SK-N-SH (cell line): ENCODE results near the gene SLC13A3. TPM values are rescaled to one million over a fixed set of nuclear protein-coding genes. Genes with fewer than 3 reads are reported as not detected.
A peak's percentile ranks its signal among the peaks of the same experiment; 100 is the strongest.

ENCODE experiments used
- CTCF ChIA-PET: fragments of 300-600, 350-600 bp; formaldehyde crosslinking; extraction: SDS; loops from one replicate; lab custom pipeline; 2021; lab: Yijun Ruan, JAX
- POLR2A ChIA-PET: fragments of 350-600 bp; sonication (Branson Sonifier 250); formaldehyde crosslinking; extraction: SDS; loops from one replicate; lab custom pipeline; 2020; ENCODE audit warnings: antibody characterized with exemption, inconsistent platforms; lab: Yijun Ruan, JAX
- DNase-seq: peaks from one replicate; pipeline ENCODE4 v3.0.0; 2012
- H2AFZ ChIP-seq: fragments of 200-600 bp; sonication (generic); 2 replicates; pipeline ENCODE4 v1.8.1; 2016; ENCODE audit warnings: antibody characterized with exemption, mild to moderate bottlenecking, low read depth
- H3F3A ChIP-seq: fragments of 200-600 bp; sonication (generic); replicated peaks from 2 replicates; pipeline ENCODE3; 2016; ENCODE audit warnings: antibody characterized with exemption, mild to moderate bottlenecking; ENCODE audit not compliant: insufficient read depth
- H3K27ac ChIP-seq, 2 experiments: fragments of 200-500 bp in 1 of 2; fragments of 200-600 bp in 1 of 2; sonication (Bioruptor generic) in 1 of 2; sonication (generic), shearing (Covaris generic) in 1 of 2; 2 replicates each; pipeline versions ENCODE4 v1.5.1 to v1.6.1; 2014 to 2016; ENCODE audit warnings: low read depth in 2 of 2, inconsistent platforms in 1 of 2, low read length in 1 of 2, mild to moderate bottlenecking in 1 of 2, mixed read lengths in 1 of 2
- H3K27me3 ChIP-seq: fragments of 200-600 bp; sonication (generic), shearing (Covaris generic); 2 replicates; pipeline ENCODE4 v1.6.1; 2016; ENCODE audit warnings: mixed run types; ENCODE audit not compliant: insufficient read depth
- H3K36me3 ChIP-seq, 2 experiments: fragments of 200-500 bp in 1 of 2; fragments of 200-600 bp in 1 of 2; sonication (Bioruptor generic) in 1 of 2; sonication (generic) in 1 of 2; replicated peaks in 1 of 2; 2 replicates each; pipeline versions ENCODE3 to v1.5.1; 2014 to 2016; ENCODE audit warnings: low read length in 1 of 2, mild to moderate bottlenecking in 1 of 2; ENCODE audit not compliant: insufficient read depth in 2 of 2, control insufficient read depth in 1 of 2
- H3K4me1 ChIP-seq, 2 experiments: fragments of 200-500 bp in 1 of 2; fragments of 200-600 bp in 1 of 2; sonication (Bioruptor generic) in 1 of 2; sonication (generic), shearing (Covaris generic) in 1 of 2; 2 replicates each; pipeline versions ENCODE4 v1.5.1 to v1.6.1; 2014 to 2016; ENCODE audit warnings: low read depth in 1 of 2, low read length in 1 of 2, mixed run types in 1 of 2; ENCODE audit not compliant: insufficient read depth in 2 of 2, control insufficient read depth in 1 of 2
- H3K4me2 ChIP-seq: fragments of 200-600 bp; sonication (generic), shearing (Covaris generic); 2 replicates; pipeline ENCODE4 v1.6.1; 2017; ENCODE audit warnings: mixed run types
- H3K4me3 ChIP-seq, 2 experiments: fragments of 200-500 bp in 1 of 2; fragments of 200-600 bp in 1 of 2; sonication (Bioruptor generic) in 1 of 2; sonication (generic), shearing (Covaris generic) in 1 of 2; 2 replicates each; pipeline versions ENCODE4 v1.5.1 to v1.8.1; 2014 to 2016; ENCODE audit warnings: low read depth in 2 of 2, inconsistent platforms in 1 of 2, low read length in 1 of 2, mild to moderate bottlenecking in 1 of 2, mixed read lengths in 1 of 2, moderate library complexity in 1 of 2
- H3K79me2 ChIP-seq: fragments of 200-600 bp; sonication (generic); 2 replicates; pipeline ENCODE4 v1.8.1; 2017; ENCODE audit warnings: mild to moderate bottlenecking; ENCODE audit not compliant: insufficient read depth
- H3K9ac ChIP-seq: fragments of 200-600 bp; sonication (generic); 2 replicates; pipeline ENCODE4 v1.6.1; 2017; ENCODE audit warnings: mixed run types
- H3K9me2 ChIP-seq: fragments of 200-600 bp; sonication (generic); 2 replicates; pipeline ENCODE4 v1.6.1; 2017; ENCODE audit warnings: mixed run types
- H3K9me3 ChIP-seq: fragments of 200-600 bp; sonication (generic); 2 replicates; pipeline ENCODE4 v1.6.1; 2017; ENCODE audit warnings: mixed run types, mild to moderate bottlenecking, moderate library complexity
- H4K20me1 ChIP-seq: fragments of 200-600 bp; sonication (generic); 2 replicates; pipeline ENCODE4 v1.6.1; 2017; ENCODE audit warnings: mild to moderate bottlenecking, mixed run types; ENCODE audit not compliant: insufficient read depth
- CHD2 ChIP-seq: fragments of 150-350 bp; IDR thresholded peaks from 2 replicates; pipeline ENCODE4 v1.6.1; 2018; ENCODE audit warnings: low read length; ENCODE audit not compliant: partially characterized antibody
- EZH2phosphoT487 ChIP-seq: fragments of 200-600 bp; sonication (generic); IDR thresholded peaks from 2 replicates; pipeline ENCODE4 v1.6.1; 2017; ENCODE audit warnings: low read depth, mixed run types, mild to moderate bottlenecking, antibody characterized with exemption, moderate library complexity, borderline replicate concordance
- MAX ChIP-seq: IDR thresholded peaks from 2 replicates; pipeline ENCODE4 v1.4.0; 2012; ENCODE audit warnings: low read depth
- NFIC ChIP-seq: IDR thresholded peaks from 2 replicates; pipeline ENCODE4 v1.4.0; 2012; ENCODE audit warnings: borderline replicate concordance
- NRF1 ChIP-seq: IDR thresholded peaks from 2 replicates; pipeline ENCODE4 v1.6.1; 2012; ENCODE audit warnings: low read depth, mild to moderate bottlenecking, low read length
- RAD21 ChIP-seq: IDR thresholded peaks from 2 replicates; pipeline ENCODE4 v1.6.1; 2012; ENCODE audit warnings: mild to moderate bottlenecking, low read length
- REST ChIP-seq: IDR thresholded peaks from 2 replicates; pipeline ENCODE4 v1.6.1; 2012; ENCODE audit warnings: mild to moderate bottlenecking, low read depth, low read length, moderate library complexity
- SMC3 ChIP-seq: IDR thresholded peaks from 2 replicates; pipeline ENCODE4 v1.6.1; 2012; ENCODE audit warnings: low read depth, low read length, improper control_type of control experiment
- WGBS: methylation state at CpG from one replicate; pipeline ENCODE4 v1.1.6; 2017; ENCODE audit warnings: low lambda C conversion rate; 5-methylcytosine and 5-hydroxymethylcytosine counted together
- polyA plus RNA-seq, 3 experiments: library from polyadenylated mRNA; depleted of rRNA; stranded (reverse); fragments of >200 nt; gene quantifications; 2 replicates each; pipeline ENCODE4 v1.2.3, GENCODE V29; 2012
- TF ChIP-seq, protein P1 (sequence below): fragments of 200-600 bp; sonication (generic); IDR thresholded peaks from 2 replicates; pipeline ENCODE4 v1.6.1; 2017; ENCODE audit warnings: antibody characterized with exemption, mild to moderate bottlenecking, moderate library complexity

Gene SLC13A3
- polyA plus RNA-seq, 1 of the 3 experiments (the other 2 are of a cell fraction), result 0.10 TPM

- no peak overlapping the region for H3K27ac ChIP-seq
- peaks cover 0 to 2% of the 10 kb centered on the region in 2 experiments; a peak in 1 of 4 replicates for H3K4me1 ChIP-seq
- H3K4me2 ChIP-seq, result no peak overlapping the region
- H3K9me2 ChIP-seq, result no peaks in the 10 kb centered on the region
- H3F3A ChIP-seq, result peaks cover 3% of the 10 kb centered on the region
- H3K27me3 ChIP-seq, result no peaks in the 10 kb centered on the region
- H3K79me2 ChIP-seq, result no peaks in the 10 kb centered on the region
- 61% methylated on average over 12 of the region's 12 CpGs for WGBS
- CTCF ChIA-PET, result interaction anchor here (0.7 to 1.3 kb wide), 3 partner anchors 11 to 171 kb away, joined by 3 to 4 read pairs (median 3); partner anchors contain the start of gene TP53RK
- no peaks in the 10 kb centered on the region for H4K20me1 ChIP-seq
- TF ChIP-seq NFIC, result no peak
- no peak for TF ChIP-seq REST
- TF ChIP-seq MAX, result no peak
- TF ChIP-seq, protein P1, sequence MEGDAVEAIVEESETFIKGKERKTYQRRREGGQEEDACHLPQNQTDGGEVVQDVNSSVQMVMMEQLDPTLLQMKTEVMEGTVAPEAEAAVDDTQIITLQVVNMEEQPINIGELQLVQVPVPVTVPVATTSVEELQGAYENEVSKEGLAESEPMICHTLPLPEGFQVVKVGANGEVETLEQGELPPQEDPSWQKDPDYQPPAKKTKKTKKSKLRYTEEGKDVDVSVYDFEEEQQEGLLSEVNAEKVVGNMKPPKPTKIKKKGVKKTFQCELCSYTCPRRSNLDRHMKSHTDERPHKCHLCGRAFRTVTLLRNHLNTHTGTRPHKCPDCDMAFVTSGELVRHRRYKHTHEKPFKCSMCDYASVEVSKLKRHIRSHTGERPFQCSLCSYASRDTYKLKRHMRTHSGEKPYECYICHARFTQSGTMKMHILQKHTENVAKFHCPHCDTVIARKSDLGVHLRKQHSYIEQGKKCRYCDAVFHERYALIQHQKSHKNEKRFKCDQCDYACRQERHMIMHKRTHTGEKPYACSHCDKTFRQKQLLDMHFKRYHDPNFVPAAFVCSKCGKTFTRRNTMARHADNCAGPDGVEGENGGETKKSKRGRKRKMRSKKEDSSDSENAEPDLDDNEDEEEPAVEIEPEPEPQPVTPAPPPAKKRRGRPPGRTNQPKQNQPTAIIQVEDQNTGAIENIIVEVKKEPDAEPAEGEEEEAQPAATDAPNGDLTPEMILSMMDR, result peak; percentile 59
- TF ChIP-seq NRF1, result no peak
- no peak for TF ChIP-seq CHD2
- peak; percentile 53; the same call in 1 of the 2 replicates for TF ChIP-seq RAD21
- no peak for TF ChIP-seq EZH2phosphoT487
- TF ChIP-seq SMC3, result peak; percentile 20; the same call in 1 of the 2 replicates
- TF ChIP-seq, all 33 proteins: peak for 3
- Histone ChIP-seq H3K9ac (no peak overlapping the region), H2AFZ (0 out of 2 replicates have a peak overlapping the region, but pooled peaks have one; percentile 23), H3K9me3 (no peaks in the 10 kb centered on the region), H3K4me3 (no peak overlapping the region), H3K36me3 (no peaks in the 10 kb centered on the region)
- DNase-seq, result no peak
- POLR2A ChIA-PET, result no interaction called here
Observed at GRCh38 chr20:46699651-46700359, 48.5 kb upstream of the SLC13A3 start.
